Tibial nerve (tissue), 4 donors: ENCODE measurements around the gene PDCD10.

ENCODE experiments used
- EP300 ChIP-seq, 2 donors: sonication (generic); formaldehyde crosslinking; IDR thresholded peaks; one replicate each; pipeline ENCODE4 v1.6.1; 2017; ENCODE audit warnings: antibody characterized with exemption in 2 of 2, mild to moderate bottlenecking in 1 of 2
- TF ChIP-seq, protein P1 (sequence below), 5 experiments: fragments of 200-600 bp in 3 of 5; fragments of 450-650 bp in 2 of 5; sonication (generic) in 3 of 5; IDR thresholded peaks; one replicate each; pipeline ENCODE4 v1.5.1; 2016 to 2019; ENCODE audit warnings: antibody characterized with exemption in 5 of 5, mild to moderate bottlenecking in 3 of 5, moderate library complexity in 2 of 5

GRCh38 chr3:167772992-167773391, 38.3 kb upstream of the PDCD10 start:
- TF ChIP-seq, protein P1, sequence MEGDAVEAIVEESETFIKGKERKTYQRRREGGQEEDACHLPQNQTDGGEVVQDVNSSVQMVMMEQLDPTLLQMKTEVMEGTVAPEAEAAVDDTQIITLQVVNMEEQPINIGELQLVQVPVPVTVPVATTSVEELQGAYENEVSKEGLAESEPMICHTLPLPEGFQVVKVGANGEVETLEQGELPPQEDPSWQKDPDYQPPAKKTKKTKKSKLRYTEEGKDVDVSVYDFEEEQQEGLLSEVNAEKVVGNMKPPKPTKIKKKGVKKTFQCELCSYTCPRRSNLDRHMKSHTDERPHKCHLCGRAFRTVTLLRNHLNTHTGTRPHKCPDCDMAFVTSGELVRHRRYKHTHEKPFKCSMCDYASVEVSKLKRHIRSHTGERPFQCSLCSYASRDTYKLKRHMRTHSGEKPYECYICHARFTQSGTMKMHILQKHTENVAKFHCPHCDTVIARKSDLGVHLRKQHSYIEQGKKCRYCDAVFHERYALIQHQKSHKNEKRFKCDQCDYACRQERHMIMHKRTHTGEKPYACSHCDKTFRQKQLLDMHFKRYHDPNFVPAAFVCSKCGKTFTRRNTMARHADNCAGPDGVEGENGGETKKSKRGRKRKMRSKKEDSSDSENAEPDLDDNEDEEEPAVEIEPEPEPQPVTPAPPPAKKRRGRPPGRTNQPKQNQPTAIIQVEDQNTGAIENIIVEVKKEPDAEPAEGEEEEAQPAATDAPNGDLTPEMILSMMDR (IDR thresholded peaks at IDR 0.05), result no peak
- TF ChIP-seq EP300 (IDR thresholded peaks at IDR 0.05), result no peak
